ENCODE results near the gene PLA2G4E. TPM values are rescaled to one million over a fixed set of nuclear protein-coding genes. Genes with fewer than 3 reads are reported as not detected.

The PLA2G4E gene
- total and polyA plus RNA-seq, 9 donors, result 0.02 to 0.11 TPM; not detected in 7

GRCh38 chr15:41940441-41940857 is 80.4 kb downstream of the PLA2G4E start:
- Histone ChIP-seq H3K27me3 (no peaks in the 10 kb centered on the region), H3K4me1 (ENCODE audit: insufficient read depth) (peaks cover 5% of the 10 kb centered on the region), H3K27ac (no peak overlapping the region), H3K36me3 (no peaks in the 10 kb centered on the region), H3K9me3 (no peaks in the 10 kb centered on the region), H3K4me3 (no peak overlapping the region)
- DNase-seq, result no peak
- WGBS, 3 donors, result 88 to 93% (median 91%) methylated on average over 13 of the region's 13 CpGs
- TF ChIP-seq POLR2A (IDR thresholded peaks at IDR 0.05) (no peak), EP300 (IDR thresholded peaks at IDR 0.05) (no peak), CTCF (IDR thresholded peaks at IDR 0.05) (no peak)
- intact Hi-C loops (cut with DNase I), result no loop called here

GRCh38 chr15:41939986-41940385 is 80.9 kb downstream of the PLA2G4E start:
- 91 to 95% (median 92%) methylated on average over 9 of the region's 9 CpGs for WGBS, 3 donors
- Histone ChIP-seq H3K9me3 (no peaks in the 10 kb centered on the region), H3K4me3 (no peak overlapping the region), H3K27me3 (no peaks in the 10 kb centered on the region), H3K36me3 (no peaks in the 10 kb centered on the region), H3K27ac (no peak overlapping the region), H3K4me1 (ENCODE audit: insufficient read depth) (peaks cover 5% of the 10 kb centered on the region)
- DNase-seq, result no peak
- intact Hi-C loops (cut with DNase I), result no loop called here
- TF ChIP-seq POLR2A (IDR thresholded peaks at IDR 0.05) (no peak), CTCF (IDR thresholded peaks at IDR 0.05) (no peak), EP300 (IDR thresholded peaks at IDR 0.05) (no peak)

- no peak for DNase-seq
- Histone ChIP-seq H3K4me1 (ENCODE audit: insufficient read depth) (no peaks in the 10 kb centered on the region), H3K9me3 (no peaks in the 10 kb centered on the region), H3K36me3 (no peaks in the 10 kb centered on the region), H3K4me3 (no peak overlapping the region), H3K27ac (no peak overlapping the region), H3K27me3 (no peaks in the 10 kb centered on the region)
- TF ChIP-seq EP300 (IDR thresholded peaks at IDR 0.05), result no peak
- intact Hi-C loops (cut with DNase I), result no loop called here
- WGBS, 3 donors, result 85 to 89% (median 88%) methylated on average over 4 of the region's 4 CpGs
These were observed 83.3 kb downstream of the PLA2G4E start for GRCh38 chr15:41937568-41937923.

GRCh38 chr15:41936649-41937567 is 83.9 kb downstream of the PLA2G4E start:
- no peak overlapping the region for H3K27ac ChIP-seq
- no peak for DNase-seq
- TF ChIP-seq EP300 (IDR thresholded peaks at IDR 0.05) (no peak), POLR2A (IDR thresholded peaks at IDR 0.05) (no peak), CTCF (IDR thresholded peaks at IDR 0.05) (no peak)
- H3K27me3 ChIP-seq, result no peaks in the 10 kb centered on the region
- intact Hi-C loops (cut with DNase I), result no loop called here
- no peaks in the 10 kb centered on the region for H3K9me3 ChIP-seq
- no peak overlapping the region for H3K4me3 ChIP-seq
- WGBS, 3 donors, result 82 to 87% (median 85%) methylated on average over 19 of the region's 19 CpGs
- H3K36me3 ChIP-seq, result no peaks in the 10 kb centered on the region
- H3K4me1 ChIP-seq (ENCODE audit: insufficient read depth), result no peaks in the 10 kb centered on the region

GRCh38 chr15:41936155-41936554 is 84.7 kb downstream of the PLA2G4E start:
- Histone ChIP-seq H3K27me3 (no peaks in the 10 kb centered on the region), H3K4me3 (no peak overlapping the region), H3K4me1 (ENCODE audit: insufficient read depth) (no peaks in the 10 kb centered on the region), H3K36me3 (no peaks in the 10 kb centered on the region), H3K9me3 (no peaks in the 10 kb centered on the region), H3K27ac (no peak overlapping the region)
- DNase-seq, result no peak
- WGBS, 3 donors, result 92 to 93% (median 93%) methylated on average over 3 of the region's 3 CpGs
- intact Hi-C loops (cut with DNase I), result no loop called here
- TF ChIP-seq CTCF (IDR thresholded peaks at IDR 0.05), result no peak
- no peak for TF ChIP-seq POLR2A (IDR thresholded peaks at IDR 0.05)
- TF ChIP-seq EP300 (IDR thresholded peaks at IDR 0.05), result no peak
